HG02610 (cell line): ENCODE results near the gene CREM.

ENCODE experiments used
- ATAC-seq: cut with Tn5 transposase; IDR thresholded peaks from one replicate; pipeline ENCODE4 v1.9.1; 2021; ENCODE audit warnings: mild to moderate bottlenecking, moderate library complexity; ENCODE audit not compliant: unreplicated experiment

Gene CREM

DNA sequence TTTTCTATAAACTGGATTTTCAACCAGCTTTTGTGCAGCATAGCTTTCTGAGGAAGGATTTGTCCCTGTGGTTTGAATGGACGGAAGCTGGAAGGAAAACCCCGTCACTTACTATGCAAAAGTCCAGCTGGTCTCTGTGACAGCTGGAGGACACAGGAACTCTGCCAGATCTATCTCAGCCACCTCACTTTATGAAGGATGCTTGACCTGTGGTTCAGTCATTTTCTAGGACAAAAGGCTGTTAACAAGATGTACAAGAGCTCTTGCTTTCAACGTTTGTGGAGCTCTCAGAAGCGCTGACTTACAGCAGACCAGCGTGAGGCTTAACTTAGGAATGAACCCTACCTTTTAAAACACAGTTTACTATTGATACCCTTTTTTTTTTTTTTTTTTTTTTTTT, 90.8 kb downstream of the CREM start:
- ATAC-seq: no peak

DNA sequence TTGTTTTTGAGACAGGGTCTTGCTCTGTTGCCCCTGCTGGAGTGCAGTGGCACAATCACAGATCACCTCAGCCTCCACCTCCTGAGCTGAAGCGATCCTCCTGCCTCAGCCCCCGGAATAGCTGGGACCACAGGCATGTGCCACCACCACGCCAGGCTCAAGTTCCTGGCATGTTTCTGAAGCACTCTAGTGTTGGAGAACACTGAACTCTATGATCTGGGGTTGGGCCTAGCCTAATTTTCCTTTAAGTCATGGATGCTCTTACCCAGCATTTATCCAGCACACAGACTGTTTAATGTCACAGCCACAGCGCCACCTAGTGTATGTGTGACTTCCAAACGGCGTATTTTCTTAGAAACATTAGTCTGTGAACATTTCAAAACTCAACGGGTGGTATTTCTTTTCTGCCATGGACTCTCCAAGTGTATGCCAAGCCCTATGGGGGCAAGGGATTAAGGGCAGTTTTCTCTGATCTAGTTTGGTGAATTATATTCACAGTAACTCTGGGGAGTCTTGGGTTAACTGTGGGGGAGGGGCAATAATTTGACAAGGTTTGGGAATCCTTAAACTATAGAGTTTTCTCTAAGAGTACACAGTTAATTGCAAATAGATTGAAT, 91.8 kb downstream of the CREM start:
- ATAC-seq: peak; percentile 53

GRCh38 chr10:35219292-35219691, 92.6 kb downstream of the CREM start:
- no peak for ATAC-seq

GRCh38 chr10:35219891-35220890, 93.5 kb downstream of the CREM start:
- ATAC-seq: no peak

- ATAC-seq: no peak
Observed at GRCh38 chr10:35223016-35223415, 96.4 kb downstream of the CREM start.

DNA sequence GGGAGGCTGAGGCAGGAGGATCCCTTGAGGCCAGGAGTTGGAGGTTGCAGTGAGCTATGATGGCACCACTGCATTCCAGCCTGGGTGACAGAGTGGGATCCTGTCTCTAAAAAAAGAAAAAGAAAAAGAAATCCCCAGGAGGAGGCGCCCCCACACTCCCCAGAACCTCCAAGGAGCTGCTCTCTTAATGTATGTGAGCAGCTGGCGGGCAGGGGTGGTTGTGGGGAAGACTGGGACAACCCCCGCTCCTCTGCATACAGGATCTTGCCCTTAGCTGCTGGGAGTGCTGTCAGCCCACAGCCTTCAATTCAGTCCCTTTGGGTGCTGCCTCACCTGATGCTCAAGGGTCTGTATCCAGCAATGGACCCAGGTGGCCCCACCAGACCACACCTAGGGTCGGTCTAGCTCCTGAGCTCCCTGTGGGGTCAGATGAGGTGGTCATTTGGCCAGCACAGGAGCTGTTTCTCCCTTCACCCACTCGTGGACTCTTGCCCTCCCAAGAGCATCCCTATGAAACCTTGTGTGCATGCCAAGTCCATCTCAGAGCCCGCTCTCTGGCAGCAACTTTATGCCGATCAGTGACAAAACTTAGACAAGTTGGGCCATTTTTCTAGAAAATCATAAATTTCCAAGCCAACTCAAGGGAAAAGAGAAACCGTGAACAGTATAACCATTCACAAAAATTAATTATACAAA, 97.5 kb downstream of the CREM start:
- no peak for ATAC-seq

- no peak for ATAC-seq
Observed at GRCh38 chr10:35225204-35225603, 98.6 kb downstream of the CREM start.

DNA sequence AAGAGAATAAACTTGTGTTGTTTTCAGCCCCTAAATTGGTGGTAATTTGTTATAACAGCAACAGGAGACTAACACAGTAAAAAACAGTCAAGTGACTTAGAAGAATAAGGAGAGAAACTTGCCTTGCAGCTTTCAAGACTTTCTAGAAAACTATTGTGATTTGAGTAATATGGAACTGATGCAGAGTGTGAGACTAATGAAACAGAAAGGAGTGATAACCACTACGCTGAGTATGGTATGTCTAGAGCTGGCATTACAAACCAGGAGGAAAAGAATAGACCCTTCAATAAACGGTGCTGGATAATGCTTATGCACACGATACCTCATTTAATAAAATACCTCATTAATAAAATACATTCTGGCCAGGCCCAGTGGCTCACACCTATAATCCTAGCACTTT, 99.9 kb downstream of the CREM start:
- ATAC-seq: no peak

- no peak for ATAC-seq
Observed at GRCh38 chr10:35228058-35228457, 101.4 kb downstream of the CREM start.

DNA sequence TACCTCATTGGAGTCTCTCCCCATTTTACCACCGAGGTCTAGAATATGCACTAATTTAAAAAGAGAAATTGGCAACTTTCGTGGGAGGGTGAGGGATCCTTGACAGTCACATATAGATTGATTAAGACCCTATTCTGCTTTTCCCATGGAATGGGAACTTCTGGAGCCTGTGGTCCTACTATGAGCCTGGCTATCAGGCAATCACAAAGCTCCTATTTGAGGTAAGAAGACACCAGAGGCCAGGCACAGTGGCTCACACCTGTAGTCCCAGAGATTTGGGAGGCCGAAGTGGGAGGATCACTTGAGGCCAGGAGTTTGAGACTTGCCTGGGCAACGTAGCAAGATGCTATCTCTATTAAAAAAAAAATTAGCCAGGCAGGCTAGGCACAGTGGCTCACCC, 105.0 kb downstream of the CREM start:
- ATAC-seq: no peak

DNA sequence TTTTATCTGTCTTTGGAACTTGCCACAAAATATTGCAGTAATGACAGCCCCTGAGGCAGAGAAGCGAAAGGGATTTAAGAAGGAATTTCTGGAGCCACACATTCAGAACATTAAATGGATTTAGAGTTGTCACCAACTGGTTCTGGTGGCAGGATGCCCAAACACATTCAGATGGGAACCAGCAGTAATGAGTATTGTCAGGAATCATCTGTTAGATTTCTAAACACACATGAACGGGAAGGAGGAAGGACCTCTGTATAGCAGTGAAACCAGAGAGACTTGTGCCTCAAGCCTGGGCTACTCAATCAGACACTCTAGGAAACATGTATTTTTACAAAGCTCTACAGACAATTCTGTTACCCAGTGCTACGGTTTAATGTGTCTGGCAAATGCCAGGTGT, 105.9 kb downstream of the CREM start:
- no peak for ATAC-seq

DNA sequence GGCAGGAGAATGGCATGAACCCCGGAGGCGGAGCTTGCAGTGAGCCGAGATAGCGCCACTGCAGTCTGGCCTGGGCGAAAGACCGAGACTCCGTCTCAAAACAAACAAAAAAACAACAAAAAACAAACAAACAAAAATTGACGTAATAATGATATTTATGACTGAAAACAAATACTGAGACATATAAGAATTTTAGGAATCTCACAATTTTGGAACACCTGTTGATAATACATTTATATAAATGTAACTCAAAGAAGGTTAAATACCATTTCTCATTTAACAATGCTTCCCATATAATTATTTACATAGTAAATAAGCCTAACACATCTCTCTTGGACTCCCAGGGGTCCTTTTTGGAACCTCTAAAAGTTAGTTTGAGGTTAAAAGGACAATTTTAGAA, 107.4 kb downstream of the CREM start:
- ATAC-seq: no peak

DNA sequence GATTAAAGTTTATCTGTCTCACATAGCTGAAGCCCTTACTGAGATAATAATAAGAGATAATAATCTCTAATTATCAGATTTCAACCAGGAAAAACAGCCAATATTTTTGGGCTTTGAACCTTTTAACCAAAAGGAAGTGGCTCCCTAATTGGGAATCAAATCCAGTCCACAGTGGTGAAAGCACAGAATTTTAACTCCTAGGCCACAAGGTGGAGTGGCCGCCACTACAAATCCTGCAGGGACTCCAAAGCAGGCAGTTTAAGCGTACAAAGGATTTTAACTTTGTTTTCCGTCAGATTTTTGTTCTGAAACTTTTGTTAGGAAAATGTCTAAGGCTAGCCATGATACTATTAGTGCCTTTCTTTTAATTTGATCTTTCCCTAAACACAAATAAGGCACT, 110.1 kb downstream of the CREM start:
- no peak for ATAC-seq

DNA sequence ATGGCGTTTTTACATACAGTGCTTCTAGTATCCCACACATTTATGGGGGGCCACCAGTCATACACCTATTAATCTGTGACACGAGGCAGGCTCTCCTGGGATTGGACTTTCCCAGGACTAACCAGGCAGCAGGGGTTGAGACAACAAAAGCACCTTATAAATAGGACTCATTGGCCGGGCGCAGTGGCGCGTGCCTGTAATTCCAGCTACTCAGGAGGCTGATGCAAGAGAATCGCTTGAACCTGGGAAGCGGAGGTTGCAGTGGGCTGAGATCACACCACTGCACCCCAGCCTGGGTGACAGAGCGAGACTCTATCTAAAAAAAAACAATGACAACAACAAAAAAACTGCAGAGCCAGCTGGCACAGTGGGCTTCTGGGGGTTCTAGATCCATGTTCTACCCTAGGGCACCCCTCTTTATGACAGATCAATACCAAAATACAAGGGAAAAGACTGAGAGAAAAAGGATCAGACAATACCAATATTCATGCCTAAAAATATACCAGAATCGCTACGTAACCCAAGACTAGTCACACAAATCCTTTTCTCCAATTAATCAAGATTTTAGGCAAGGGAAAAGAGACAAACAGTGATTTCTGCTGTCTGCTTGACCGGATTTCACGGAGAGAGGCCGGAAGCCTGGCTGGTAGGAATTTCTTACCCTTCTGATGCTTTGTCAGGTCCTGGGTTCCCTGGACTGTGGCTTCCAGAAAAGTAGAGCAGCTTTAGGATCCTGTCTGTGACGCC, 111.3 kb downstream of the CREM start:
- no peak for ATAC-seq

- no peak for ATAC-seq
Observed at GRCh38 chr10:35244549-35244948, 117.9 kb downstream of the CREM start.

DNA sequence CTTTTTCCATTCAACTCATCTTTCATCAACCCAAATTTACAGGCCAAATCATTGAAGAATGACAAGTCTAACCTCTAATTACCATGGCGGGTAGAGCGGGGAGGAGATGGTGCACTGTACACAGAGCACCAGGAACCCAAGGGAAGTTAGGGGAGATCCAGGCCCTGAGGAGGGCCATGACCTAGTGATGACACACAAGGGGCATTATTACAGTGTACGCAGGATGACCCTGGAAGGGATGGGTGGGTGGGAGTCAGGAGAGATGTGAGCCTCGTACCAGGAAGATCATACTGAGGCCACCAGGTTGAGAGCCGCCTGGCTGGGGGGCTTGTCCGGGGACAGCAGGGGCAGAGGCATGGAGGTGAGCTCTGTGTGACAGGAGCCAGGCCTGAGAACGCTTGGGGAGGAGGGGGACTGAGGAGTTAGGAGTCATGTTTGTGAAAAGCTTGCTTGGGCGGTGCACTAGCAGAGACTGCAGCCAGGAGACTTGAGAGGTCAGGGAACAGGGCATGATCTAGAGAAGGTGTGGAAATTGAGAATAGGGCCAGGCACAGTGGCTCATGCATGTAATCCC, 120.2 kb downstream of the CREM start:
- ATAC-seq: no peak

- ATAC-seq: no peak
Observed at GRCh38 chr10:35251373-35252100, 124.9 kb downstream of the CREM start.

DNA sequence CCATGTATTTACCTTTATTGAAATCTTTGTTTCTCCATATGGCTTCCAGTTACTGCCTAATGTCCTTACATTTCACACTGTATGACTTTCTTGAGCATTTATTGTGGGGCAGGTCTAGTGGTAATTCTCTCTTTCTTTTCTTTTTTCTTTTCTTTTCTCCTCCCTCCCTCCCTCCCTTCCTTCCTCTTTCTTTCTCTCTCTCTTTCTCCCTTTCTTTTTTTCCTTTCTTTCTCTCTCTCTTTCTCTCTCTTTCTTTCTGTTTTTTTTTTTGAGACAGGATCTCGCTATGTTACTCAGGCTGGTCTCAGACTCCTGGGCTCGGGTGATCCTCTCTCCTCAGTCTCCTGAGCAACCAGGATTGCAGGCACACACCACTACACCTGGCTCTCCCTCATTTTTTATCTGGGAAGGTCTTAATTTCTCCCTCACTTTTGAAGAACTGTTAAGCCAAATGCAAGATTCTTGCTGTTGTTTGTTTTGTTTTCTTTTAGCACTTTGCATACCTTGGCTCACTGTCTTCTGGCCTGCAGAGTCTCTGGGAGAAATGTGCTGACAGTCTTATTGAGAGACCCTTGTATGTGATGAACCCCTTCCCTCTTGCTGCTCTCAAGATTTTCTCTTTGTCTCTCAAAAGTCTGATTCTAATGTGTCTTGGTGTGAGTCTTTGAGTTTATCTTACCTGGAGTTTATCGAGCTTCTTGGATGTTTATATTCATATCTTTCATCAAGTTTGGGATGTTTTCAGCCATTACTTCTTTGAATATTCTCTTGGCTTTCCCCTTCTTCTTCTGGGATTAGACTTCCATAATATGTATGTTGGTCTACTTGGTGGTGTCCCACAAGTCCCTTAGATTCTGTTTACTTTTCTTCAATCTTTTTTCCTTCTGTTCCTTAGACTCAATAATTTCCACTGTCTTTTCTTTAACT, 130.7 kb downstream of the CREM start:
- ATAC-seq: no peak
